Esophagus muscularis mucosa (tissue), 4 donors: ENCODE results near the gene FADS3.

Experiments used
- EP300 ChIP-seq: sonication (generic); formaldehyde crosslinking; IDR thresholded peaks from one replicate; pipeline ENCODE4 v1.6.1; 2017; ENCODE audit warnings: antibody characterized with exemption
- POLR2A ChIP-seq: fragments of 450-650 bp; IDR thresholded peaks from one replicate; pipeline ENCODE4 v1.6.1; 2017; ENCODE audit warnings: antibody characterized with exemption, moderate library complexity, mild to moderate bottlenecking, low read depth
- TF ChIP-seq, protein P1 (sequence below), 3 experiments: fragments of 200-600 bp in 2 of 3; fragments of 450-650 bp in 1 of 3; sonication (generic) in 2 of 3; IDR thresholded peaks; one replicate each; pipeline ENCODE4 v1.5.1; 2017 to 2019; ENCODE audit warnings: antibody characterized with exemption in 3 of 3, mild to moderate bottlenecking in 2 of 3, moderate library complexity in 1 of 3

GRCh38 chr11:61885166-61885778, 6.1 kb downstream of the FADS3 start:
- no peak for TF ChIP-seq EP300
- no peak for TF ChIP-seq POLR2A
- TF ChIP-seq, protein P1, sequence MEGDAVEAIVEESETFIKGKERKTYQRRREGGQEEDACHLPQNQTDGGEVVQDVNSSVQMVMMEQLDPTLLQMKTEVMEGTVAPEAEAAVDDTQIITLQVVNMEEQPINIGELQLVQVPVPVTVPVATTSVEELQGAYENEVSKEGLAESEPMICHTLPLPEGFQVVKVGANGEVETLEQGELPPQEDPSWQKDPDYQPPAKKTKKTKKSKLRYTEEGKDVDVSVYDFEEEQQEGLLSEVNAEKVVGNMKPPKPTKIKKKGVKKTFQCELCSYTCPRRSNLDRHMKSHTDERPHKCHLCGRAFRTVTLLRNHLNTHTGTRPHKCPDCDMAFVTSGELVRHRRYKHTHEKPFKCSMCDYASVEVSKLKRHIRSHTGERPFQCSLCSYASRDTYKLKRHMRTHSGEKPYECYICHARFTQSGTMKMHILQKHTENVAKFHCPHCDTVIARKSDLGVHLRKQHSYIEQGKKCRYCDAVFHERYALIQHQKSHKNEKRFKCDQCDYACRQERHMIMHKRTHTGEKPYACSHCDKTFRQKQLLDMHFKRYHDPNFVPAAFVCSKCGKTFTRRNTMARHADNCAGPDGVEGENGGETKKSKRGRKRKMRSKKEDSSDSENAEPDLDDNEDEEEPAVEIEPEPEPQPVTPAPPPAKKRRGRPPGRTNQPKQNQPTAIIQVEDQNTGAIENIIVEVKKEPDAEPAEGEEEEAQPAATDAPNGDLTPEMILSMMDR (IDR thresholded peaks at IDR 0.05) = no peak
